HG02852 (cell line): ENCODE data around the gene STAC3.

ENCODE experiments used
- ATAC-seq: cut with Tn5 transposase; IDR thresholded peaks from one replicate; pipeline ENCODE4 v1.9.1; 2021; ENCODE audit warnings: mild to moderate bottlenecking, moderate library complexity; ENCODE audit not compliant: unreplicated experiment

The STAC3 gene

GRCh38 chr12:57223191-57224165, 27.5 kb downstream of the STAC3 start:
- no peak for ATAC-seq

GRCh38 chr12:57222286-57223190, 28.4 kb downstream of the STAC3 start:
- no peak for ATAC-seq

GRCh38 chr12:57221169-57221917, 29.6 kb downstream of the STAC3 start:
- ATAC-seq, result no peak

- no peak for ATAC-seq
Measured at GRCh38 chr12:57220770-57221168, 30.2 kb downstream of the STAC3 start.

- no peak for ATAC-seq
Measured at GRCh38 chr12:57219993-57220754, 30.8 kb downstream of the STAC3 start.

GRCh38 chr12:57219205-57219992, 31.6 kb downstream of the STAC3 start:
- no peak for ATAC-seq

GRCh38 chr12:57218030-57218853, 32.7 kb downstream of the STAC3 start:
- no peak for ATAC-seq

- peak; percentile 3 for ATAC-seq
Measured at GRCh38 chr12:57216921-57217879, 33.8 kb downstream of the STAC3 start.

- peak; percentile 28 for ATAC-seq
Measured at GRCh38 chr12:57216014-57216911, 34.7 kb downstream of the STAC3 start, which contains the start of gene NXPH4. Gene NXPH4 (plus strand): TSS chr12:57216794. CDS start chr12:57216970, 176 bp downstream.

- ATAC-seq, result peak; percentile 51
Measured at GRCh38 chr12:57215668-57216013, 35.3 kb downstream of the STAC3 start.

- ATAC-seq, result no peak
Measured at GRCh38 chr12:57215065-57215464, 35.9 kb downstream of the STAC3 start.

- ATAC-seq, result no peak
Measured at GRCh38 chr12:57214398-57214781, 36.6 kb downstream of the STAC3 start.

- ATAC-seq, result no peak
Measured at GRCh38 chr12:57213763-57214397, 37.1 kb downstream of the STAC3 start.

- peak; percentile 34 for ATAC-seq
Measured at GRCh38 chr12:57213058-57213715, 37.8 kb downstream of the STAC3 start.

GRCh38 chr12:57212701-57213057, 38.3 kb downstream of the STAC3 start:
- no peak for ATAC-seq
